ENCODE results near the gene MGST3. TPM values are rescaled to one million over a fixed set of nuclear protein-coding genes. Genes with fewer than 3 reads are reported as not detected.

Gene MGST3
- total and polyA plus RNA-seq, 9 donors: 137 to 238 (median 159) TPM

DNA sequence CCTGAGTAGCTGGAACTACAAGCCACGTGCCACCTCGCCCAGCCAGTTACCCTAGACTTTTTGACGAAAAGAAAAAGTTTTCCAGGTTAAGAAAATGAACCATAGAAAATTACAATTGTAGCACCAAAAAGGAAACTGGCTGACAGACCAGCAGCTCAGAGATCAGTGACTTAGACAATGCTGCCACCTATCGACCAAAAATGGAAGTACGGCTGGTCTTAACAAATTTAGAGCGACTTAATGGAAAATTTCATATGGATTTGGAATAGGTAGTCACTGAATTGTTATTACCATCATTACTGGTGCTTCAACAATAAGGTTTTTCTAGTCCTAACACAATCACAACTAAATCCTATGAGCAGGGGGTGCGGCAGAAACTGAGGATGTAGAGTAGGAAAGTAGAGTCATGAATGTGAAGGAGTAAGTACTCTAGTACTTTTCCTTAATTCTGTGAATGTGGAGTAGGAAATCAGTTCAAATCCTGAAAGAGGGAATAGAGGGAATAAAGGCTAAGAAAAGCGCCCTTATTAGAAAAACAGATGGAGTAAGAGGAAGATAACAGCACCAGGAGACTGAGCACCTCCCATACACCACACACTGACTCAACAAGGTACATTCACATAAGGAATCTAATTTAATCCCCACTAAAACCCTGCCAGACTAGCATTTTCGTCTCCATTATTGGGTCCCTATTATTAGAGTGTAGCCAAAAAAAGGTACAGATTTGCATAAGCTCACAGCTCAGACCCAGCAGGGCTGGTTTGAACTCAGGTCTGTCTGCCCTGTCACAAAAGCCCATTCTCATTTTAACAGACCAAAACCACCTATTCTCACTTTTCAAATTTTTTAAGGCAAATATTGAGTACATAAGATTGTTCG lies 37.9 kb upstream of the MGST3 start:
- no peak for TF ChIP-seq POLR2A (IDR thresholded peaks at IDR 0.05)
- TF ChIP-seq, protein P1, sequence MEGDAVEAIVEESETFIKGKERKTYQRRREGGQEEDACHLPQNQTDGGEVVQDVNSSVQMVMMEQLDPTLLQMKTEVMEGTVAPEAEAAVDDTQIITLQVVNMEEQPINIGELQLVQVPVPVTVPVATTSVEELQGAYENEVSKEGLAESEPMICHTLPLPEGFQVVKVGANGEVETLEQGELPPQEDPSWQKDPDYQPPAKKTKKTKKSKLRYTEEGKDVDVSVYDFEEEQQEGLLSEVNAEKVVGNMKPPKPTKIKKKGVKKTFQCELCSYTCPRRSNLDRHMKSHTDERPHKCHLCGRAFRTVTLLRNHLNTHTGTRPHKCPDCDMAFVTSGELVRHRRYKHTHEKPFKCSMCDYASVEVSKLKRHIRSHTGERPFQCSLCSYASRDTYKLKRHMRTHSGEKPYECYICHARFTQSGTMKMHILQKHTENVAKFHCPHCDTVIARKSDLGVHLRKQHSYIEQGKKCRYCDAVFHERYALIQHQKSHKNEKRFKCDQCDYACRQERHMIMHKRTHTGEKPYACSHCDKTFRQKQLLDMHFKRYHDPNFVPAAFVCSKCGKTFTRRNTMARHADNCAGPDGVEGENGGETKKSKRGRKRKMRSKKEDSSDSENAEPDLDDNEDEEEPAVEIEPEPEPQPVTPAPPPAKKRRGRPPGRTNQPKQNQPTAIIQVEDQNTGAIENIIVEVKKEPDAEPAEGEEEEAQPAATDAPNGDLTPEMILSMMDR (IDR thresholded peaks at IDR 0.05): peak; percentile 80 to 94 (median 85)
- peak; percentile 48 to 82 (median 73) for DNase-seq
- Histone ChIP-seq H3K9me3 (no peaks in the 10 kb centered on the region), H3K27ac (no peak overlapping the region), H3K4me3 (no peak overlapping the region), H3K4me1 (ENCODE audit: insufficient read depth) (no peaks in the 10 kb centered on the region), H3K27me3 (no peaks in the 10 kb centered on the region), H3K36me3 (no peaks in the 10 kb centered on the region)
- intact Hi-C loops (cut with DNase I): loop anchor here (2.0 to 5.0 kb wide), 2 partner anchors 200 to 201 kb away; no protein-coding TSS in a partner anchor
- 0 to 1% (median 1%) methylated on average over 10 of the region's 10 CpGs for WGBS, 3 donors

DNA sequence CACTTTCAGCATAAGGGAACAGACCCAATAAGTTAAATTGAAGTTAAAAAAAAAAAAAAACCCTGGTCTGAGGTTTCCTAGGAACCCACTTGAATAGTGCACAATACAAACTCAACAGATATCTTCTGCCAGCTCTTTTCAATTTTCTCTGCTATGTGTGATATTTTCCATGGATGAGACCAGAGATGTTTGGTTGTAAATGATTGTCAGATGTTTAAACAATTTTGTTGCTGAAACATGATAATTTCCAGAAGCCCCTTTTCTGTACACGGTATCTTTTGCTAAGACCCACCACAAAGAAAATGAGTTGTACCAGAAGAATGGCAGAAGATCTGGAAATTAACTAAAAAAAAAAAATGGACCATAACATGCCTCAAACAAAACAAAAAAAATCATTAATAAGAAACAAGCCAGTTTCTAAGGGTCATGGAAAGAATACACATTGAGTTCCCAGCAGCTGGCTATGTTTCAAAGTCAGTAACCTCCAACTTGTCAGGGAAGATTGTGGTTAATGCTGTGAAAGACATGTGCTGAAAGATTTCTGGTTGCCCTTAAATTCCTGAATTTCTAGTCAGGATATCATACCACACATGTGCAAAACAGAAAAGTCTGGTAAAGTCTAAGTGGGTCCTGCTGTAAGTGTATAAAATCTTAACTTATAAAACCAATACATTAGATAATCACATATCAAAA lies 35.6 kb upstream of the MGST3 start:
- intact Hi-C loops (cut with DNase I): no loop called here
- Histone ChIP-seq H3K4me1 (ENCODE audit: insufficient read depth) (no peaks in the 10 kb centered on the region), H3K4me3 (no peak overlapping the region), H3K27ac (no peak overlapping the region), H3K36me3 (no peaks in the 10 kb centered on the region), H3K27me3 (no peaks in the 10 kb centered on the region), H3K9me3 (no peaks in the 10 kb centered on the region)
- no peak for TF ChIP-seq EP300 (IDR thresholded peaks at IDR 0.05)
- TF ChIP-seq POLR2A (IDR thresholded peaks at IDR 0.05): no peak
- TF ChIP-seq, protein P1 (IDR thresholded peaks at IDR 0.05): no peak
- WGBS, 3 donors: 19 to 35% (median 24%) methylated on average over 1 of the region's 1 CpG
- DNase-seq: no peak

DNA sequence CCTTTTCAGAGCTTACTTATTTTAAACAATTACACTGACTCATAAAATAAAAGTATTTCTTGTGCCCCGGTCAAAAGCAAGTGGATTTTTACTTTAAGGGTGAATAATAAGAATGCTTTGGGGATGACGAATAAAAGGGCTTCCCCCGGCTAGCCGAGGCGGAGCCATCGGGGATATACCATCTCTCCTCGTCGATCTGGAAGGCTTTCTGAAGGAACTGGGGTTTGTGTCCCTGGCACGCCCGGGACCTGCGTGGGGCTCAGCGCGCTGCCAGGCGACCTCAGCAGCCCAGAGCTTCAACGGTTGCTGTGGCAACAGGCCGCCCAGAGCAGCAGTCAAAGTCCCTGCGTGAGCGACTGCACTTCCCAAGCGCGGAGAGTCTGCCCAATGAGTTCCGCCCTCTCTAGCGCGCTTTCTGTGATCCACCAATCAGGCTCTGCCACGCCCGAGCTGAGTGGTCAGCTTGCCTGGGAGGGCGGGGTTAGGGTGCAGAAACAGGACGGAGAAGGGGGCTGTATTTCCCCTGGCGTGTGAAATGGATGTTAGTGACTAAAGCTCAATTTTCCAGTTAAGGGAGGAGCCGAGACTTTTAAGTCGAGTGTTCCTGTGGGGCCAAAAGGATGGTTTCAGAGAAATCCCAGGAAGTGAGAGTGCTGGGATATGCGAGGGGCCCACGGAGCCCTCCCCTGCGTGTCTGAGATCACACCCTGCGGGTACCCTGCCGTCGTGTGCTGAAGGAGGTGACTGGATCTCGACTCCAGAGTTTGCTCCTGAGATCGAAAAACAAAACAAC lies 33.0 kb upstream of the MGST3 start:
- DNase-seq: peak; percentile 93 to 96 (median 94)
- intact Hi-C loops (cut with DNase I): loop anchor here in 1 of 4 donors (2.0 kb wide), 1 partner anchor 35 kb away; no protein-coding TSS in a partner anchor
- no peaks in the 10 kb centered on the region for H3K27me3 ChIP-seq
- peak overlapping the region; percentile 48 for H3K4me3 ChIP-seq
- H3K4me1 ChIP-seq (ENCODE audit: insufficient read depth): no peaks in the 10 kb centered on the region
- WGBS, 3 donors: 0 to 1% (median 0%) methylated on average over 38 of the region's 38 CpGs
- TF ChIP-seq POLR2A (IDR thresholded peaks at IDR 0.05) (no peak), EP300 (IDR thresholded peaks at IDR 0.05) (no peak)
- TF ChIP-seq, protein P1 (IDR thresholded peaks at IDR 0.05): no peak
- H3K36me3 ChIP-seq: no peaks in the 10 kb centered on the region
- no peaks in the 10 kb centered on the region for H3K9me3 ChIP-seq
- H3K27ac ChIP-seq: peak overlapping the region in 1 of 2 donors; percentile 2

DNA sequence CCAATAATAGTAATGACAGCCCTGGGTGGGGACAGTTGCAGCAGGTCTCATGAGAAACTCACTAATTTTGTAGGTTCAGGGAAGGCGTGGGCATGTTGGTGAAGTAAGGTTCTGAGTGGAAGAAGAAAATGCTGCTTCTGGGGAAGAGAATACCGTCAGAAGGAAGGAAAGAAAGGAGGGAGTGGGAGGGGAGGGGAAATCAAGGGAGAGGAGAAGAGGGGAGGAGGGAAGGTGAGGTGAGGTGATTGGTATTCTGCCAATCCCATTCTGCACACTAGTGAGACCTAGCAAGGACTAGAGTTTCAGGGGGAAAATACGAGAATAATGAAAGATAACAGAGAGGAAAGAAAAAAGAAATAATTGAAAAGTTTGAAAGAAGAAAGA lies 32.4 kb upstream of the MGST3 start:
- H3K36me3 ChIP-seq: no peaks in the 10 kb centered on the region
- H3K27me3 ChIP-seq: no peaks in the 10 kb centered on the region
- TF ChIP-seq EP300 (IDR thresholded peaks at IDR 0.05) (no peak), POLR2A (IDR thresholded peaks at IDR 0.05) (no peak)
- no peak for DNase-seq
- intact Hi-C loops (cut with DNase I): loop anchor here in 1 of 4 donors (2.0 kb wide), 1 partner anchor 34 kb away; no protein-coding TSS in a partner anchor
- H3K27ac ChIP-seq: peak overlapping the region in 1 of 2 donors; percentile 2
- H3K4me3 ChIP-seq: peak overlapping the region; percentile 48
- H3K4me1 ChIP-seq (ENCODE audit: insufficient read depth): no peaks in the 10 kb centered on the region
- H3K9me3 ChIP-seq: no peaks in the 10 kb centered on the region
- 9 to 19% (median 18%) methylated on average over 3 of the region's 3 CpGs for WGBS, 3 donors

All from ovary (tissue), 9 donors.